Neural progenitor cell (in vitro differentiated cells): ENCODE measurements around the gene CPT1B. TPM values are rescaled to one million over a fixed set of nuclear protein-coding genes. Genes with fewer than 3 reads are reported as not detected.

Experiments used
- DNase-seq: peaks from one replicate; pipeline ENCODE4 v3.0.0-alpha.2; 2016; ENCODE audit warnings: low spot score
- H2AFZ ChIP-seq: fragments of 200-600 bp; sonication (generic); replicated peaks from 2 replicates; pipeline ENCODE4 v1.6.1; 2016; ENCODE audit warnings: antibody characterized with exemption
- H3F3A ChIP-seq: fragments of 200-600 bp; sonication (generic); 2 replicates; pipeline ENCODE4 v1.6.1; 2016; ENCODE audit warnings: antibody characterized with exemption, low read depth
- H3K27ac ChIP-seq: fragments of 200-600 bp; sonication (generic); 2 replicates; pipeline ENCODE4 v1.5.1; 2016; ENCODE audit warnings: mild to moderate bottlenecking
- H3K27me3 ChIP-seq: fragments of 200-600 bp; sonication (generic); 2 replicates; pipeline ENCODE4 v1.6.1; 2016; ENCODE audit warnings: mild to moderate bottlenecking, moderate library complexity
- H3K36me3 ChIP-seq: fragments of 200-600 bp; sonication (generic); 2 replicates; pipeline ENCODE4 v1.5.1; 2016
- H3K4me1 ChIP-seq: fragments of 200-600 bp; sonication (generic); 2 replicates; pipeline ENCODE4 v1.6.1; 2016; ENCODE audit warnings: mixed run types
- H3K4me2 ChIP-seq: fragments of 200-600 bp; sonication (generic); 2 replicates; pipeline ENCODE4 v1.6.1; 2016
- H3K4me3 ChIP-seq: fragments of 200-600 bp; sonication (generic); 2 replicates; pipeline ENCODE4 v1.5.1; 2016
- H3K79me2 ChIP-seq: fragments of 200-600 bp; sonication (generic); 2 replicates; pipeline ENCODE4 v1.6.1; 2016; ENCODE audit warnings: low read depth
- H3K9ac ChIP-seq: fragments of 200-600 bp; sonication (generic); 2 replicates; pipeline ENCODE4 v1.6.1; 2016
- H3K9me3 ChIP-seq: fragments of 200-600 bp; sonication (generic); 2 replicates; pipeline ENCODE4 v1.5.1; 2016; ENCODE audit warnings: low read depth
- H4K20me1 ChIP-seq: fragments of 200-600 bp; sonication (generic); 2 replicates; pipeline ENCODE4 v1.6.1; 2016; ENCODE audit warnings: low read depth
- H3K27ac Mint-ChIP-seq: 3 replicates; pipeline ENCODE4 v1.8.0; 2021; ENCODE audit warnings: mixed read lengths
- H3K27me3 Mint-ChIP-seq: 2 replicates; pipeline ENCODE4 v1.8.0; 2022; ENCODE audit warnings: low read depth, mild to moderate bottlenecking, inconsistent platforms, moderate library complexity, mixed read lengths; ENCODE audit not compliant: insufficient read depth
- H3K36me3 Mint-ChIP-seq: 3 replicates; pipeline ENCODE4 v1.8.0; 2021; ENCODE audit warnings: mixed read lengths
- H3K4me1 Mint-ChIP-seq: 3 replicates; pipeline ENCODE4 v1.8.0; 2021; ENCODE audit warnings: mixed read lengths
- H3K4me3 Mint-ChIP-seq: 3 replicates; pipeline ENCODE4 v1.8.0; 2021; ENCODE audit warnings: mild to moderate bottlenecking, moderate library complexity, mixed read lengths
- H3K9me3 Mint-ChIP-seq: 3 replicates; pipeline ENCODE4 v1.8.0; 2020; ENCODE audit warnings: mixed read lengths
- CTCF ChIP-seq: fragments of 200-600 bp; sonication (generic); IDR thresholded peaks from 2 replicates; pipeline ENCODE4 v1.5.1; 2017; ENCODE audit warnings: antibody characterized with exemption, mild to moderate bottlenecking
- EZH2 ChIP-seq: fragments of 200-600 bp; sonication (generic); IDR thresholded peaks from 2 replicates; pipeline ENCODE4 v1.6.1; 2017; ENCODE audit warnings: antibody characterized with exemption, mild to moderate bottlenecking, moderate library complexity
- EZH2phosphoT487 ChIP-seq: fragments of 200-600 bp; sonication (generic); IDR thresholded peaks from 2 replicates; pipeline ENCODE4 v1.6.1; 2017; ENCODE audit warnings: antibody characterized with exemption
- total RNA-seq: library from RNA; depleted of rRNA; stranded (reverse); fragments of >200 nt; gene quantifications from 2 replicates; pipeline ENCODE4 v1.2.3, GENCODE V29; 2015; ENCODE audit warnings: low replicate concordance

The CPT1B gene
- total RNA-seq, 1 donor from 2014 or later, result 33.9 TPM

- Histone ChIP-seq H3K27me3 (no peaks in the 10 kb centered on the region), H3K27ac (no peak overlapping the region), H3F3A (no peaks in the 10 kb centered on the region), H3K4me1 (no peaks in the 10 kb centered on the region), H4K20me1 (no peaks in the 10 kb centered on the region), H3K9me3 (no peaks in the 10 kb centered on the region), H3K4me2 (no peak overlapping the region), H3K9ac (no peak overlapping the region), H3K36me3 (no peaks in the 10 kb centered on the region), H2AFZ (no peak overlapping the region), H3K79me2 (no peaks in the 10 kb centered on the region), H3K4me3 (no peak overlapping the region)
- H3K4me3 Mint-ChIP-seq, result no peak overlapping the region
- H3K27ac Mint-ChIP-seq, result no peak overlapping the region
- H3K27me3 Mint-ChIP-seq, result peaks cover 6% of the 10 kb centered on the region
- no peak for TF ChIP-seq CTCF
- TF ChIP-seq EZH2phosphoT487, result no peak
- no peak for TF ChIP-seq EZH2
- no peak for DNase-seq
- no peaks in the 10 kb centered on the region for H3K36me3 Mint-ChIP-seq
- H3K9me3 Mint-ChIP-seq, result no peaks in the 10 kb centered on the region
- H3K4me1 Mint-ChIP-seq, result no peaks in the 10 kb centered on the region
These were observed 24.9 kb downstream of the CPT1B start for GRCh38 chr22:50553310-50553709.

- Histone ChIP-seq H4K20me1 (no peaks in the 10 kb centered on the region), H2AFZ (no peak overlapping the region), H3K27me3 (no peaks in the 10 kb centered on the region), H3F3A (no peaks in the 10 kb centered on the region), H3K4me1 (no peaks in the 10 kb centered on the region), H3K36me3 (no peaks in the 10 kb centered on the region), H3K4me3 (no peak overlapping the region), H3K27ac (no peak overlapping the region), H3K9ac (no peak overlapping the region), H3K9me3 (no peaks in the 10 kb centered on the region), H3K79me2 (no peaks in the 10 kb centered on the region), H3K4me2 (no peak overlapping the region)
- no peaks in the 10 kb centered on the region for H3K36me3 Mint-ChIP-seq
- H3K4me1 Mint-ChIP-seq, result no peaks in the 10 kb centered on the region
- H3K9me3 Mint-ChIP-seq, result no peaks in the 10 kb centered on the region
- H3K4me3 Mint-ChIP-seq, result no peak overlapping the region
- no peak for TF ChIP-seq EZH2phosphoT487
- TF ChIP-seq CTCF, result no peak
- TF ChIP-seq EZH2, result no peak
- peaks cover 3% of the 10 kb centered on the region for H3K27me3 Mint-ChIP-seq
- DNase-seq, result no peak
- H3K27ac Mint-ChIP-seq, result no peak overlapping the region
These were observed 27.0 kb downstream of the CPT1B start for GRCh38 chr22:50551160-50551752.

- Mint-ChIP-seq H3K27me3 (peaks cover 3% of the 10 kb centered on the region), H3K36me3 (no peaks in the 10 kb centered on the region), H3K4me3 (no peak overlapping the region), H3K9me3 (no peaks in the 10 kb centered on the region), H3K4me1 (no peaks in the 10 kb centered on the region), H3K27ac (peak overlapping the region; percentile 47)
- no peaks in the 10 kb centered on the region for H4K20me1 ChIP-seq
- no peak overlapping the region for H3K27ac ChIP-seq
- H3K4me1 ChIP-seq, result no peaks in the 10 kb centered on the region
- H3K9me3 ChIP-seq, result no peaks in the 10 kb centered on the region
- H3K27me3 ChIP-seq, result peaks cover 6% of the 10 kb centered on the region
- H3K79me2 ChIP-seq, result no peaks in the 10 kb centered on the region
- no peak overlapping the region for H2AFZ ChIP-seq
- no peak for TF ChIP-seq EZH2phosphoT487
- TF ChIP-seq EZH2, result no peak
- TF ChIP-seq CTCF, result no peak
- no peak overlapping the region for H3K4me3 ChIP-seq
- H3K4me2 ChIP-seq, result no peak overlapping the region
- no peak overlapping the region for H3K9ac ChIP-seq
- no peak for DNase-seq
- H3K36me3 ChIP-seq, result no peaks in the 10 kb centered on the region
- H3F3A ChIP-seq, result no peaks in the 10 kb centered on the region
These were observed 27.8 kb downstream of the CPT1B start for GRCh38 chr22:50550395-50550794.
